ENCODE measurements around the gene LAMB2. TPM values are rescaled to one million over a fixed set of nuclear protein-coding genes. Genes with fewer than 3 reads are reported as not detected.

Gene LAMB2
- total RNA-seq, 4 donors from 2014 or later, result 334 to 564 (median 415) TPM

DNA sequence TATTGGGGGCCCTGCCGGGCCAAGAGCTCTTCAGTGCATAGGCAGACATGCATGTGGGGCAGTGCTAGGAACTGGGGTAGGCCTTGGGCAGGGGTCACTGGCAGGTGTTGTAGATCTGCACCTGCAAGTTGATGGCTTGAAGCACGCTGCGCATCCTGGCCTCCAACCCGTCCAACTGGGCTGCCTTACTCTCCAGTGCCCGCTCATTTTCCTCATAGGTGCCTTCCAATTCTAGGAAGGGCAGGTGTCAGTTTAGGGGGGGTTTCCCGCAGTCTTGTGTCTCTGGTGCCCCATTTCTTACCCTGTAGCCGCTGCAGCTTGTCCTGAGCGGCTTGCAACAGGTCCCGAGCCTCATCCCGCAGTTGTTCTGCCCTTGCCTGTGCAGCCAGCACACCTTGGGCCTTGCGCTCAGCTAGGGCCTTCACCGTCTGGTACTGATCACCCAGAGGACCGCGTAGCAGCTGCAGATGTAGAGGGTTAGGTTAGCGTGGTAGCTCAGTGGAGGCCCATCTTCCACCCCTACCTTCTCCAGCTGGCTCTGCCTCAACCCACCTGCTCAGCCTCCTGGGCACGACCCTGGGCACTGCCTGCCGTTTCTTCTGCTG lies 11.6 kb downstream of the LAMB2 start:
- ATAC-seq (ENCODE audit: low FRiP score), result no peak
- TF ChIP-seq, protein P1, sequence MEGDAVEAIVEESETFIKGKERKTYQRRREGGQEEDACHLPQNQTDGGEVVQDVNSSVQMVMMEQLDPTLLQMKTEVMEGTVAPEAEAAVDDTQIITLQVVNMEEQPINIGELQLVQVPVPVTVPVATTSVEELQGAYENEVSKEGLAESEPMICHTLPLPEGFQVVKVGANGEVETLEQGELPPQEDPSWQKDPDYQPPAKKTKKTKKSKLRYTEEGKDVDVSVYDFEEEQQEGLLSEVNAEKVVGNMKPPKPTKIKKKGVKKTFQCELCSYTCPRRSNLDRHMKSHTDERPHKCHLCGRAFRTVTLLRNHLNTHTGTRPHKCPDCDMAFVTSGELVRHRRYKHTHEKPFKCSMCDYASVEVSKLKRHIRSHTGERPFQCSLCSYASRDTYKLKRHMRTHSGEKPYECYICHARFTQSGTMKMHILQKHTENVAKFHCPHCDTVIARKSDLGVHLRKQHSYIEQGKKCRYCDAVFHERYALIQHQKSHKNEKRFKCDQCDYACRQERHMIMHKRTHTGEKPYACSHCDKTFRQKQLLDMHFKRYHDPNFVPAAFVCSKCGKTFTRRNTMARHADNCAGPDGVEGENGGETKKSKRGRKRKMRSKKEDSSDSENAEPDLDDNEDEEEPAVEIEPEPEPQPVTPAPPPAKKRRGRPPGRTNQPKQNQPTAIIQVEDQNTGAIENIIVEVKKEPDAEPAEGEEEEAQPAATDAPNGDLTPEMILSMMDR (IDR thresholded peaks at IDR 0.05), result no peak
- no peak for DNase-seq (ENCODE audit: low spot score)

DNA sequence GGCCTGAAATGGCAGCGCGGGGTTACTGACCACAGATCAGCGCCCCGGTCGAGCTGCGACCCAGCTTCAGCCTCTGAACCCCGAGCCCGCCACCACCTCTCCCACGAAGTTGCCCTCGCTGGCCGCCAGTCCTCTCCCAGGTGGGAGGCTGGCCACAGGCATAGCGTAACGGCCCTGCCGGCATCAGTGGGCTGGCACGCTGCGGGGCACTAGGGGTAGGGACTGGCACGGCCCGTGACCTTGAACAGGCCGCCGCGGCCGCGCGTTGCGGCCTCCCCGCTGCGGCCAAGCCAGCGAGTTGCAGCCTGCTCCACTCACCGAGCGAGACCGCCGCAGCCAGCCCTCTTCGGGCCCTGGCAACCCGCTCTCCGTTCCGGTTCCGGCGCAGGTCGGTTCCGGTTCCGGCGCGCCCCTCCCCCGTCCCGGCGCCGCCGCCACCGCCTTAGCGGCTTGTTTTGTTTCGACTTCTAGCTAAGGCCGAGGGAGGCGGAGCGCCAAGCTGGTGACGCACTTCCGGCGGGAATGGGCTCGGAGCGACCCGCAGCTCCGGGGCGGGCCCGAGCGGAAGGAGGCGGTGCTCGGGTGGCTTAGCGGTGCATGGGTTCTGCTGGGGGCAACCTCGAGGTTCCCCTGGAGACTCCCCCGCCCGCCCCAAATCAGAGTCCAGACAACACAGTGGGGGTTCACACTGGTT lies 12.3 kb downstream of the LAMB2 start, which contains the start of gene USP19:
Gene USP19 (minus strand): TSS at position 386 of the 694 bp plus-strand sequence. CDS start 1,678 bp downstream, outside the sequence.
- peak; percentile 89 for ATAC-seq (ENCODE audit: low FRiP score)
- DNase-seq (ENCODE audit: low spot score), result peak; percentile 88
- TF ChIP-seq, protein P1 (IDR thresholded peaks at IDR 0.05), result no peak

DNA sequence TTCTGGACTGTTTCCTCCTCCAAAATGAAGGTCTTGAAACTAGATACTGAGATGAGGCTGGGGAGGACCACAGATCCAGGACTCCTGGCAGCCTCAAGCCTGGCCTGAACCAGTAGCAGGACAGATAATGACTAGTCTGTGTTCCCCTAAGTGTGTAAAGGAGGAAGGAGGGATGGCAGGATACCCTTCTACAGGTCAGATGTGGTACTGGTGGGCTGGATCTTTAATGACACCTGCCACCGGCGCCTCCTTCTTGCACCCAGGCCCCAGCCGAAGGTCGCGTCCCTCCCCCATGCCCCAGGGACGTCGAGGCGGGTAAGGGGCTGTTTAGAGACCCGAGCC lies 12.8 kb downstream of the LAMB2 start:
- no peak for DNase-seq (ENCODE audit: low spot score)
- TF ChIP-seq, protein P1 (IDR thresholded peaks at IDR 0.05), result no peak
- ATAC-seq (ENCODE audit: low FRiP score), result no peak

DNA sequence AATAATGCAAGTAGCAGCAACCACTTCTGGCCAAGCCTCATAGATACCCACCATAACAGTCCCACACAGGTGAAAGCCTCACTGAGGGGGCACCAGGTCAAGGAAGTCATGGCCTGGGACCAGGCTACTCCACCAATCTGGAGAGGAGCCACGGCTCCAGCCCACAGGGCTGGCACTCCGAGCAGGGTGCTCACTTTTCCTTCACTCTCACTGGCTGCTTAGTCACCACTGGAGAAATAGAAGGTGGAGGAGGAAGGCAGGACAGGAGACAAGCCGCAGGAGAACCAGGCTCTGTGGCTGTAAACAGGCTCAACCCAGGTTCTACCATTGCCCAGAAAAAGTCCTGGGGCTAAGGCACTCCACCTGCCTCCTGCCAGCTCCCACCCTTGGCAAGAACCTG lies 13.4 kb downstream of the LAMB2 start:
- DNase-seq (ENCODE audit: low spot score), result no peak
- no peak for ATAC-seq (ENCODE audit: low FRiP score)
- TF ChIP-seq, protein P1 (IDR thresholded peaks at IDR 0.05), result no peak

DNA sequence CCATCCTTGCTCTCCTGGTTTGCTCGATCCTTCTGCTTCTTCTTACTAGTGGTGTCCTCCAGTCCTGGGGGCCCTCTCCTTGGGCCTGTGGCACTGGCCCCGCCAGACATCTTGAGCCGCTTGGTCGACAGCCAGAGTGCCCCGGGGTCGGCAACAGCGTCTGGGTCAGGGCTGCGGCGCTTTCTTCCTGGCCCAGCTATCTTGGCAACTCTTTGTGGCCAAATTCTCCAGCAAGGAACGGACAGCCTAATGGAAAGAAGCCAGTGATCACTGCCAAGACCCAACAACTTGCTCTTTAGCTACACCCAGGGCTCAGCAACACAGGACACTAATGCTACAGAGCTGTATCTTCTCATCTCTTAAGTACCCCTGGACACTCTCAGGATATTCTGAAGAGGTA lies 13.8 kb downstream of the LAMB2 start:
- no peak for DNase-seq (ENCODE audit: low spot score)
- TF ChIP-seq, protein P1 (IDR thresholded peaks at IDR 0.05), result no peak
- no peak for ATAC-seq (ENCODE audit: low FRiP score)

DNA sequence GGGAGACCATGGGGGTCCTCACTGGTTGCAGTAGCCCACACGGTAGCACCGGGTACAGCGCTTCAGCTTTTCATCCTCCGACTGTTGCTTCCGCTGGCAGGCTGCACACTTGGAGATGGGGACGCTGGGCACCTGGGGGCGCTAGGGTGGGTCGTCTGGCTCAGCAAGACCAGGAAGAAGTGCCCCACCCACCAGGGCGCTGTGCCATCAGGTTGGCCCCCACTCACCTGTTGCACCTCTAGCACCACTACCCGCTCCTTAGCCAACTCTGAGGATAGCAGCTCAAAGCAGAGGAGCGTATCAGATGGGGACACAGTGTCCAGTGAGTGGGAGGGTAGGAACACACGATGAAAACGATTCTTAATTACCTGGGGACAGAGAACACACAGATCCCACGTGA lies 20.6 kb downstream of the LAMB2 start:
- ATAC-seq (ENCODE audit: low FRiP score), result no peak
- DNase-seq (ENCODE audit: low spot score), result no peak
- TF ChIP-seq, protein P1 (IDR thresholded peaks at IDR 0.05), result no peak

DNA sequence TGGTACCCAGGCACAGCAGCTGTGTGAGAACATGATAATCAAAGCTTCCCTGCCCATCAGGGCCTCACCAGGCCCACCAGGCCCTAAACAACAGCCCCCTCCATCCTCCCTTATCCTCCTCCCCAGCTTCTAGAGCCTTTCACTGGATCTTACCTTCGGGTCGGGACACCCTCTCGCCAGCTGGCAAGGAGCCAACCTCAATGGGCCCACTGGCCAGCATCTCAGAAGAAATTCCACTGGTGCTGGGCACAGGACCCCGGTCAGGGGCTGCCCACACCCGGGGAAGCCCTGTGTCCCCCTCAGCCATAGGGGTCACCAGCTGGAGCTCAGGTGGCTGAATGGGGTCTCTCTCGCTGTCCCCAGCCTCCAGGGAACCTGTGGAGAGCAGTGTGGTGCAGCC lies 21.5 kb downstream of the LAMB2 start:
- TF ChIP-seq, protein P1 (IDR thresholded peaks at IDR 0.05), result no peak
- no peak for ATAC-seq (ENCODE audit: low FRiP score)
- DNase-seq (ENCODE audit: low spot score), result no peak
